Measurements from ENCODE around the gene TLR9. TPM values are rescaled to one million over a fixed set of nuclear protein-coding genes. Genes with fewer than 3 reads are reported as not detected.

Gene TLR9
- total RNA-seq, 2 donors from 2014 or later, result 0.25 to 0.27 TPM

GRCh38 chr3:52240059-52240885 is 14.8 kb upstream of the TLR9 start:
- intact Hi-C loops (cut with DNase I), result no loop called here
- Histone ChIP-seq H3K4me3 (peak overlapping the region; percentile 95), H3K9ac (ENCODE audit: low read depth in 2 of 2, low read length in 2 of 2) (peak overlapping the region in 1 of 2 donors; percentile 90), H3K27ac (peak overlapping the region; percentile 91), H3K9me3 (no peaks in the 10 kb centered on the region), H3K4me1 (peaks cover 11% of the 10 kb centered on the region), H3K27me3 (no peaks in the 10 kb centered on the region), H3K36me3 (no peaks in the 10 kb centered on the region)
- peak; percentile 70 for DNase-seq
- no peak for TF ChIP-seq CTCF (IDR thresholded peaks at IDR 0.05)

- TF ChIP-seq CTCF (IDR thresholded peaks at IDR 0.05), result peak; percentile 47
These were observed 13.6 kb upstream of the TLR9 start, which contains the start of gene TWF2 for GRCh38 chr3:52238761-52239701. TSS of gene TWF2 (minus strand) at chr3:52239158. CDS start at chr3:52239016, 142 bp downstream.

GRCh38 chr3:52238193-52238760 is 12.8 kb upstream of the TLR9 start:
- H3K27ac ChIP-seq, result peak overlapping the region; percentile 91
- intact Hi-C loops (cut with DNase I), result loop anchor here (5.0 kb wide), 1 partner anchor 34 kb away; no protein-coding TSS in a partner anchor

More at GRCh38 chr3:52238761-52239701, 13.6 kb upstream of the TLR9 start, which contains the start of gene TWF2:
- intact Hi-C loops (cut with DNase I), result loop anchor here (5.0 kb wide), 1 partner anchor 33 kb away; no protein-coding TSS in a partner anchor
- Histone ChIP-seq H3K27ac (peak within 1 kb of the TSS; percentile 91), H3K36me3 (no peaks in the 10 kb centered on the region), H3K27me3 (no peaks in the 10 kb centered on the region), H3K9ac (ENCODE audit: low read depth in 2 of 2, low read length in 2 of 2) (peak within 1 kb of the TSS; percentile 90 to 97), H3K9me3 (no peaks in the 10 kb centered on the region), H3K4me1 (peaks cover 11% of the 10 kb centered on the region), H3K4me3 (peak within 1 kb of the TSS; percentile 95)
- DNase-seq, result peak; percentile 84

GRCh38 chr3:52237657-52238172 is 12.3 kb upstream of the TLR9 start:
- intact Hi-C loops (cut with DNase I), result loop anchor here (5.0 kb wide), 1 partner anchor 35 kb away; no protein-coding TSS in a partner anchor
- Histone ChIP-seq H3K27ac (peak overlapping the region; percentile 91), H3K9ac (ENCODE audit: low read depth in 2 of 2, low read length in 2 of 2) (peak overlapping the region; percentile 26 to 90), H3K9me3 (no peaks in the 10 kb centered on the region), H3K4me1 (peaks cover 11% of the 10 kb centered on the region), H3K36me3 (no peaks in the 10 kb centered on the region), H3K4me3 (peak overlapping the region; percentile 95), H3K27me3 (no peaks in the 10 kb centered on the region)
- DNase-seq, result peak; percentile 65
- TF ChIP-seq CTCF (IDR thresholded peaks at IDR 0.05), result no peak

More at GRCh38 chr3:52238193-52238760, 12.8 kb upstream of the TLR9 start:
- no peak for TF ChIP-seq CTCF (IDR thresholded peaks at IDR 0.05)
- peak overlapping the region; percentile 95 for H3K4me3 ChIP-seq
- no peaks in the 10 kb centered on the region for H3K36me3 ChIP-seq
- H3K9ac ChIP-seq (ENCODE audit: low read depth in 2 of 2, low read length in 2 of 2), result peak overlapping the region; percentile 90 to 97
- H3K4me1 ChIP-seq, result peaks cover 11% of the 10 kb centered on the region
- no peak for DNase-seq
- no peaks in the 10 kb centered on the region for H3K9me3 ChIP-seq
- no peaks in the 10 kb centered on the region for H3K27me3 ChIP-seq
